Stomach (tissue), 4 donors: ENCODE results near the gene TGDS.

Source experiments
- POLR2A ChIP-seq, 4 donors: fragments of 450-650 bp; IDR thresholded peaks; one replicate each; pipeline ENCODE4 v1.6.1; 2016; ENCODE audit warnings: antibody characterized with exemption in 4 of 4, control low read depth in 2 of 4, mild to moderate bottlenecking in 1 of 4, moderate library complexity in 1 of 4
- TF ChIP-seq, protein P1 (sequence below), 7 experiments: fragments of 450-650 bp in 4 of 7; fragments of 200-600 bp in 3 of 7; sonication (generic) in 3 of 7; IDR thresholded peaks; one replicate each; pipeline ENCODE4 v1.5.1; 2016 to 2019; ENCODE audit warnings: antibody characterized with exemption in 7 of 7, control low read depth in 2 of 7, mild to moderate bottlenecking in 1 of 7

- no peak for TF ChIP-seq POLR2A (IDR thresholded peaks at IDR 0.05)
- TF ChIP-seq, protein P1, sequence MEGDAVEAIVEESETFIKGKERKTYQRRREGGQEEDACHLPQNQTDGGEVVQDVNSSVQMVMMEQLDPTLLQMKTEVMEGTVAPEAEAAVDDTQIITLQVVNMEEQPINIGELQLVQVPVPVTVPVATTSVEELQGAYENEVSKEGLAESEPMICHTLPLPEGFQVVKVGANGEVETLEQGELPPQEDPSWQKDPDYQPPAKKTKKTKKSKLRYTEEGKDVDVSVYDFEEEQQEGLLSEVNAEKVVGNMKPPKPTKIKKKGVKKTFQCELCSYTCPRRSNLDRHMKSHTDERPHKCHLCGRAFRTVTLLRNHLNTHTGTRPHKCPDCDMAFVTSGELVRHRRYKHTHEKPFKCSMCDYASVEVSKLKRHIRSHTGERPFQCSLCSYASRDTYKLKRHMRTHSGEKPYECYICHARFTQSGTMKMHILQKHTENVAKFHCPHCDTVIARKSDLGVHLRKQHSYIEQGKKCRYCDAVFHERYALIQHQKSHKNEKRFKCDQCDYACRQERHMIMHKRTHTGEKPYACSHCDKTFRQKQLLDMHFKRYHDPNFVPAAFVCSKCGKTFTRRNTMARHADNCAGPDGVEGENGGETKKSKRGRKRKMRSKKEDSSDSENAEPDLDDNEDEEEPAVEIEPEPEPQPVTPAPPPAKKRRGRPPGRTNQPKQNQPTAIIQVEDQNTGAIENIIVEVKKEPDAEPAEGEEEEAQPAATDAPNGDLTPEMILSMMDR (IDR thresholded peaks at IDR 0.05) = no peak
Observed at GRCh38 chr13:94608586-94608985, 12.6 kb upstream of the TGDS start.
